NCI-H2171 treated with DMSO at 0.1 percent for 48 hours (cell line): ENCODE data around the gene HOXB5.

Experiments used
- DNase-seq: peaks from one replicate; lab custom pipeline; 2025; lab: John Stamatoyannopoulos, UW

The HOXB5 gene

GRCh38 chr17:48546924-48547807 lies 46.4 kb downstream of the HOXB5 start:
- DNase-seq = no peak

GRCh38 chr17:48546137-48546923 lies 47.2 kb downstream of the HOXB5 start:
- no peak for DNase-seq

GRCh38 chr17:48545539-48545938 lies 48.0 kb downstream of the HOXB5 start:
- no peak for DNase-seq

- DNase-seq = no peak
Measured at GRCh38 chr17:48545022-48545375, 48.6 kb downstream of the HOXB5 start, which contains the start of gene HOXB2. TSS of gene HOXB2 (minus strand) at chr17:48545109. CDS start at chr17:48544911, 198 bp downstream.

- DNase-seq = no peak
Measured at GRCh38 chr17:48544349-48545021, 49.1 kb downstream of the HOXB5 start.

GRCh38 chr17:48543854-48544348 lies 49.7 kb downstream of the HOXB5 start:
- no peak for DNase-seq

GRCh38 chr17:48543107-48543853 lies 50.3 kb downstream of the HOXB5 start:
- DNase-seq = no peak

- DNase-seq = no peak
Measured at GRCh38 chr17:48542698-48543106, 50.9 kb downstream of the HOXB5 start.

- no peak for DNase-seq
Measured at GRCh38 chr17:48542114-48542656, 51.4 kb downstream of the HOXB5 start.

- DNase-seq = no peak
Measured at GRCh38 chr17:48541577-48542113, 51.9 kb downstream of the HOXB5 start.
